Rectal smooth muscle tissue (tissue), 1 donor: ENCODE data around the gene ADCY1.

Experiments used
- H3K27ac ChIP-seq: one replicate; pipeline ENCODE4 v1.7.0; 2013; ENCODE audit warnings: low read depth, low read length, inconsistent platforms
- H3K27me3 ChIP-seq: one replicate; pipeline ENCODE4 v1.7.0; 2013; ENCODE audit warnings: low read length; ENCODE audit not compliant: control insufficient read depth, insufficient read depth
- H3K36me3 ChIP-seq: one replicate; pipeline ENCODE4 v1.7.0; 2013; ENCODE audit warnings: low read length; ENCODE audit not compliant: control insufficient read depth, insufficient read depth
- H3K4me1 ChIP-seq: one replicate; pipeline ENCODE4 v1.7.0; 2013; ENCODE audit warnings: low read length; ENCODE audit not compliant: control insufficient read depth, insufficient read depth
- H3K4me3 ChIP-seq: one replicate; pipeline ENCODE4 v1.7.0; 2013; ENCODE audit warnings: low read length
- H3K9ac ChIP-seq: one replicate; pipeline ENCODE4 v1.7.0; 2013; ENCODE audit warnings: low read length

ADCY1 gene

GRCh38 chr7:45580053-45580872 is 6.1 kb downstream of the ADCY1 start:
- H3K4me1 ChIP-seq = no peaks in the 10 kb centered on the region
- no peak overlapping the region for H3K9ac ChIP-seq
- H3K27me3 ChIP-seq = peaks cover 8% of the 10 kb centered on the region
- H3K4me3 ChIP-seq = no peak overlapping the region
- H3K36me3 ChIP-seq = no peaks in the 10 kb centered on the region
- H3K27ac ChIP-seq = no peak overlapping the region

GRCh38 chr7:45581271-45581780 is 7.2 kb downstream of the ADCY1 start:
- no peak overlapping the region for H3K9ac ChIP-seq
- no peaks in the 10 kb centered on the region for H3K36me3 ChIP-seq
- H3K4me1 ChIP-seq = no peaks in the 10 kb centered on the region
- no peak overlapping the region for H3K4me3 ChIP-seq
- no peak overlapping the region for H3K27ac ChIP-seq
- peaks cover 6% of the 10 kb centered on the region for H3K27me3 ChIP-seq

- Histone ChIP-seq H3K27me3 (peaks cover 2% of the 10 kb centered on the region), H3K4me3 (no peak overlapping the region), H3K27ac (no peak overlapping the region), H3K4me1 (no peaks in the 10 kb centered on the region), H3K9ac (no peak overlapping the region), H3K36me3 (no peaks in the 10 kb centered on the region)
These were observed 8.1 kb downstream of the ADCY1 start for GRCh38 chr7:45582136-45582749.

GRCh38 chr7:45582868-45583277 is 8.7 kb downstream of the ADCY1 start:
- Histone ChIP-seq H3K4me3 (no peak overlapping the region), H3K27me3 (no peaks in the 10 kb centered on the region), H3K36me3 (no peaks in the 10 kb centered on the region), H3K9ac (no peak overlapping the region), H3K4me1 (no peaks in the 10 kb centered on the region), H3K27ac (no peak overlapping the region)

GRCh38 chr7:45583296-45583695 is 9.1 kb downstream of the ADCY1 start:
- Histone ChIP-seq H3K27me3 (no peaks in the 10 kb centered on the region), H3K36me3 (no peaks in the 10 kb centered on the region), H3K4me3 (no peak overlapping the region), H3K9ac (no peak overlapping the region), H3K4me1 (no peaks in the 10 kb centered on the region), H3K27ac (no peak overlapping the region)

GRCh38 chr7:45584261-45585210 is 10.4 kb downstream of the ADCY1 start:
- Histone ChIP-seq H3K27me3 (no peaks in the 10 kb centered on the region), H3K27ac (no peak overlapping the region), H3K4me3 (no peak overlapping the region)

GRCh38 chr7:45585628-45586027 is 11.5 kb downstream of the ADCY1 start:
- Histone ChIP-seq H3K27ac (no peak overlapping the region), H3K4me3 (no peak overlapping the region), H3K4me1 (no peaks in the 10 kb centered on the region), H3K36me3 (no peaks in the 10 kb centered on the region), H3K9ac (no peak overlapping the region), H3K27me3 (no peaks in the 10 kb centered on the region)

More at GRCh38 chr7:45584261-45585210, 10.4 kb downstream of the ADCY1 start:
- Histone ChIP-seq H3K9ac (no peak overlapping the region), H3K4me1 (no peaks in the 10 kb centered on the region), H3K36me3 (no peaks in the 10 kb centered on the region)

GRCh38 chr7:45586542-45587520 is 12.7 kb downstream of the ADCY1 start:
- no peak overlapping the region for H3K27ac ChIP-seq
- no peaks in the 10 kb centered on the region for H3K27me3 ChIP-seq
- H3K4me3 ChIP-seq = no peak overlapping the region
- no peaks in the 10 kb centered on the region for H3K4me1 ChIP-seq
- H3K9ac ChIP-seq = no peak overlapping the region
- H3K36me3 ChIP-seq = no peaks in the 10 kb centered on the region

- Histone ChIP-seq H3K9ac (no peak overlapping the region), H3K4me3 (no peak overlapping the region), H3K4me1 (no peaks in the 10 kb centered on the region), H3K27me3 (no peaks in the 10 kb centered on the region), H3K27ac (no peak overlapping the region), H3K36me3 (no peaks in the 10 kb centered on the region)
These were observed 14.3 kb downstream of the ADCY1 start for GRCh38 chr7:45588466-45588865.

DNA sequence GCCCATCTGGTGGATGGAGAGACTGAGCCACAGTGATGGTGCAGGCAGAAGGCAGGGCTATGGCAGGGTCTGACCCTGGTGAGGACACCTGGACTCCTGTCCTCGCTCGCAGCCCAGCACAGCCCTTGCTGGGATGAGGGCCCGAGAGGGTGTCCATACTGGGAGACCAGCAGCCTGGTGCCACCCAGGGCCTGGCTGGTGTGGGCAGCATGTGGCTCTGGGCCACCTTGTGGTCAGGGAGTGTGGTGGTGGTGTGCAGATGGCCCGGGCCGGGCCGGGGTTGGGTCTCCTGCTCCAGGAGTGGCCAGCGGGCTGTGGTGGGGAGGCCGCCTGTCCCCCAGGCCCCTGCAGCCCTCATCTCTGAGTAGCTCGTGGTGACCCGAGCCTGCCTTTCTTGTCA is 14.9 kb downstream of the ADCY1 start:
- Histone ChIP-seq H3K4me1 (no peaks in the 10 kb centered on the region), H3K9ac (no peak overlapping the region), H3K27me3 (no peaks in the 10 kb centered on the region), H3K27ac (no peak overlapping the region), H3K36me3 (no peaks in the 10 kb centered on the region), H3K4me3 (no peak overlapping the region)

DNA sequence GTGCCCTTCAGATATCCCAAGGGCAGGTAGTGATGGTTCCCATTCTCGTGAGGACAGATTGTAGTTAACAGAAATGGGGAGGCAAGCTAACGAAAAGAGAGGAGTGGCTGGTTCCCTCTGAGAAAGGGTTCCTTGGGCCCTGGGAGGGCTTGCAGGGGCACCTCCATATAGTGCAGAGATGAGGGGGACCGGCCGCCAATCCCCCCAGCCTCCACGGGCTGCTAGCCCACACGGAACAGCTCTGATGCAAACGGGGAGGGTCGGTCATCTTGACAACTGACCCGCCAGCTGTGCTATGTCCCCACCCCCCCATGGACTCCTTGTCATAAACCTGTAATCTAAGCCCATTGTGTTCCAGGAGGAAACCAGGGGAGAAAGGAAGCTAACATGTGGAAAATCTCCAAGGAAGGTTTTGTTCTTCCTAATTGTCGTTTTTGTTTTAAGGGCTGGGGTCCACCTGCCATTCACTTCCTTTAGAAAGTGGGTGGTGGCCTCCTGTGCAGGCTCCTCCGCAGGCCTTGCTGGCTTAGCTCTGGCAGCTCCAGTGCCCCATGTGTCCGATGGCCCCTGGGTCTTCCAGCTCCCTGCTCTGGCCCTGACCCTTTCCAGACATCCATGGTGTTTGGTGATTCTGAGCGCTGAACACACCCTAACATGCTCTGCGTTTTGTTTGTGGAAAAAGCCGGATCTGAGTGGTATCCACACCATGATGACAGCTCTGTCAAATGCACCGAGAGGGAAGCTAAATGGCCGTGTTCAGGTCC is 15.9 kb downstream of the ADCY1 start:
- no peak overlapping the region for H3K9ac ChIP-seq
- H3K27me3 ChIP-seq = no peaks in the 10 kb centered on the region
- H3K36me3 ChIP-seq = no peaks in the 10 kb centered on the region
- no peak overlapping the region for H3K4me3 ChIP-seq
- no peak overlapping the region for H3K27ac ChIP-seq
- no peaks in the 10 kb centered on the region for H3K4me1 ChIP-seq
